PFSK-1 (cell line): ENCODE results near the gene LONP1.

ENCODE experiments used
- FOXP2 ChIP-seq: optimal IDR thresholded peaks from 2 replicates; pipeline ENCODE3; 2011; ENCODE audit warnings: borderline replicate concordance, control low read depth, inconsistent platforms; ENCODE audit not compliant: insufficient read depth; ENCODE audit errors: extremely low read length, extremely low read depth
- POLR2AphosphoS5 ChIP-seq: IDR thresholded peaks from 2 replicates; pipeline ENCODE4 v1.6.1; 2012; ENCODE audit warnings: low read depth, mild to moderate bottlenecking, control low read depth, low read length, moderate library complexity
- SIN3A ChIP-seq: IDR thresholded peaks from 2 replicates; pipeline ENCODE4 v1.6.1; 2012; ENCODE audit warnings: mild to moderate bottlenecking, low read length, moderate library complexity, borderline replicate concordance; ENCODE audit not compliant: insufficient read depth
- TAF1 ChIP-seq: IDR thresholded peaks from 2 replicates; pipeline ENCODE4 v1.6.1; 2012; ENCODE audit warnings: low read length, control low read depth, borderline replicate concordance; ENCODE audit not compliant: insufficient read depth
- TF ChIP-seq, protein P1 (sequence below), 2 experiments: IDR thresholded peaks; 2 replicates each; pipeline versions ENCODE4 v1.6.1 to v1.8.0; 2011 to 2012; ENCODE audit warnings: low read depth in 2 of 2, low read length in 2 of 2, control low read depth in 1 of 2, inconsistent platforms in 1 of 2, mild to moderate bottlenecking in 1 of 2, moderate library complexity in 1 of 2; ENCODE audit not compliant: insufficient read depth in 1 of 2

The LONP1 gene

DNA sequence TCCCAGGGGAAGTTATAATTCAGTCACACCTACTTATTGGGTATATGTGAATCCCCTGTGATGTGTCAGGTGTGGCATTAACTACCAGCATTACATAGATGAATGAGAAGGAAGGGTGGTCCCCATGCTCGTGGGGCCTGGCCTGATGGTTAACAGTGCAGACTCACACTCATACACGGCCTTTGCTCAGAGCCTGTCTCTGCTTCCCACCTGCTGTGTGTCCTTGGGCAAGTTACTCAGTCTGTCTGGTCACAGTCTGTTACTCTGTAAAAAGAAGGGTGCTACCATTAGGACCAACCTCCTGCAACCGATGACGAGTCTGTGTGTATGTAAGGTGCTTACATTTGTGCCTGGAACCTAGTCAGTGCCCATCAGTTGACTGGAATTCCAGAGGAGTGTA, 73.2 kb downstream of the LONP1 start:
- TF ChIP-seq SIN3A, result no peak
- TF ChIP-seq, protein P1, sequence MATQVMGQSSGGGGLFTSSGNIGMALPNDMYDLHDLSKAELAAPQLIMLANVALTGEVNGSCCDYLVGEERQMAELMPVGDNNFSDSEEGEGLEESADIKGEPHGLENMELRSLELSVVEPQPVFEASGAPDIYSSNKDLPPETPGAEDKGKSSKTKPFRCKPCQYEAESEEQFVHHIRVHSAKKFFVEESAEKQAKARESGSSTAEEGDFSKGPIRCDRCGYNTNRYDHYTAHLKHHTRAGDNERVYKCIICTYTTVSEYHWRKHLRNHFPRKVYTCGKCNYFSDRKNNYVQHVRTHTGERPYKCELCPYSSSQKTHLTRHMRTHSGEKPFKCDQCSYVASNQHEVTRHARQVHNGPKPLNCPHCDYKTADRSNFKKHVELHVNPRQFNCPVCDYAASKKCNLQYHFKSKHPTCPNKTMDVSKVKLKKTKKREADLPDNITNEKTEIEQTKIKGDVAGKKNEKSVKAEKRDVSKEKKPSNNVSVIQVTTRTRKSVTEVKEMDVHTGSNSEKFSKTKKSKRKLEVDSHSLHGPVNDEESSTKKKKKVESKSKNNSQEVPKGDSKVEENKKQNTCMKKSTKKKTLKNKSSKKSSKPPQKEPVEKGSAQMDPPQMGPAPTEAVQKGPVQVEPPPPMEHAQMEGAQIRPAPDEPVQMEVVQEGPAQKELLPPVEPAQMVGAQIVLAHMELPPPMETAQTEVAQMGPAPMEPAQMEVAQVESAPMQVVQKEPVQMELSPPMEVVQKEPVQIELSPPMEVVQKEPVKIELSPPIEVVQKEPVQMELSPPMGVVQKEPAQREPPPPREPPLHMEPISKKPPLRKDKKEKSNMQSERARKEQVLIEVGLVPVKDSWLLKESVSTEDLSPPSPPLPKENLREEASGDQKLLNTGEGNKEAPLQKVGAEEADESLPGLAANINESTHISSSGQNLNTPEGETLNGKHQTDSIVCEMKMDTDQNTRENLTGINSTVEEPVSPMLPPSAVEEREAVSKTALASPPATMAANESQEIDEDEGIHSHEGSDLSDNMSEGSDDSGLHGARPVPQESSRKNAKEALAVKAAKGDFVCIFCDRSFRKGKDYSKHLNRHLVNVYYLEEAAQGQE (IDR thresholded peaks at IDR 0.05; ENCODE audit: insufficient read depth in 1 of 2, low read depth in 2 of 2, low read length in 2 of 2), result no peak
- no peak for TF ChIP-seq FOXP2

DNA sequence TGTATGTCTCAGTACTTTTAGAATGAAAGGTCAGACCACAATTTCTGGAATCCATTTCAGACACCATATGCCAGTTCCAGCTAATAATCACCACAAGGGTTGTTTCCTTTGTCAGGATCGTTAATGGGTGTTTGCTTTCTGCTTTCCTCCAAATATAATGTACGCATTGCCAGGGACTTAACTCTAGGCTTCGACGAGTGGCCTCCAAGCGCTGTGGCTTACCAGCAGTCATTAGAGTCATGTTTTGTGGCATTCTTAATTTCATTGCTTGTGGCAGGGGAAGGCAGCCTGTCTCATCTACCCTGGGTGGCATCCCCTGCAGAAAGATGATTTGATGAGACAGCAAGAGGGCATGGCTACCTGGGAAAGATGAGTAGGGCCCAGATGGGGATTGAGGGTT, 74.5 kb downstream of the LONP1 start:
- TF ChIP-seq FOXP2 (no peak), TAF1 (no peak), SIN3A (no peak), POLR2AphosphoS5 (no peak)
- TF ChIP-seq, protein P1 (IDR thresholded peaks at IDR 0.05; ENCODE audit: insufficient read depth in 1 of 2, low read depth in 2 of 2, low read length in 2 of 2), result no peak

DNA sequence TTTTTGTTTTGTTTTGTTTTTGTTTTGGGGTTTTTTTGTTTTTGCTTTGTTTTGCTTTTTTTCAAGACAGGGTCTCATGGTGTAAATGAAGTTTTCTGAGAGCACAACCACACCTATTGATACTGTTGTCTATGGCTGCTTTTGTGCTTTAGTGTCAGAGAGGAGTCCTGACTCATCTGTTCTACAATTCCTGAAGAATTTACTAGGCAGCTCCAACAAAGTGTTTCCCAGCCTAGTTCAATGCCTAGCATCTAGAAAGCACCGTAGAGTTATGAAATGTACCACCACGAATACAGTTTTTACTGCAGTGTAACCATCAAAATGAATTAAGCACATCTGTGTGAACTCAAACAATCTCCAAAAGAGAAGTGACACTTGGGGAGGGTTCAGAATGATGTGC, 75.9 kb downstream of the LONP1 start:
- no peak for TF ChIP-seq FOXP2
- TF ChIP-seq, protein P1 (IDR thresholded peaks at IDR 0.05; ENCODE audit: insufficient read depth in 1 of 2, low read depth in 2 of 2, low read length in 2 of 2), result no peak
- no peak for TF ChIP-seq TAF1
- no peak for TF ChIP-seq POLR2AphosphoS5
- TF ChIP-seq SIN3A, result no peak

DNA sequence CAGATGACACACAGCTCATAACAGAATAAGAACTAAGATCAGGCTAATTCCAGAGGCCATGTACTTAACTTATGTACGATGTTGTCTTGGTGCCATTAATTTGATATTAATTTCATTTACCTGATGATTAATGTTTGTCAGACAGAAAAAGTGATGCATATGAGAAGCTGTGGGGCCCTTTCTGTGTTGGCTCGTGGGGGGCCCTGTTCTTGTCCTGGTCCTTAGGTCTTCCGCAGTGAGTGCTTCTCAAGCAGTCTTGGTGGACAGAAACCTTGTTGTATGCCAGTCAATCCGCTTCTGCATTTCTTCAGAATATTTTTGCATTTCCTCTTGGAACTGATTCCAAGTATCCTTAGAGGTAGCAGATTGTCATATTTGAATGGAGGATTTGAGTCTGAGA, 76.9 kb downstream of the LONP1 start:
- no peak for TF ChIP-seq FOXP2
- TF ChIP-seq SIN3A, result no peak
- TF ChIP-seq TAF1, result no peak
- no peak for TF ChIP-seq POLR2AphosphoS5
- TF ChIP-seq, protein P1 (IDR thresholded peaks at IDR 0.05; ENCODE audit: insufficient read depth in 1 of 2, low read depth in 2 of 2, low read length in 2 of 2), result no peak

DNA sequence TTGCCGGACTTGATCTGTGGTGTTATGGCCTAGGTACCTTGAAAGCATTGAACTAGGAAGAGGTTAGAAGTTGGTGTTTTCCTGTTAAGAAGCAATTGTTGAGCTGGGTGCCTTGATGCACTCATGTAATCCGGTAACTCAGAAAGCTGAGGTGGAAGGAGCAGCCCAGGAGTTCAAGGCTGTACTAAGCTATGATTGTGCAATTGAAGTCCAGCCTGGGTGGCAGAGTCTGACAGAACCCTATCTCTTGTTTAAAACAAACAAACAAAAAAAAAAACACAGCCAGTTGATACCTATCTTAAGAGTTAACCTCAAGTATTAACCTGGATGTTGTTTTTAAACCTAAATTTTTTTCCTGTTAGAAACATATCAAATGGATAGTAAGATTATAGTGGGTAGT, 77.7 kb downstream of the LONP1 start:
- TF ChIP-seq SIN3A, result no peak
- TF ChIP-seq FOXP2, result no peak
- TF ChIP-seq TAF1, result no peak
- TF ChIP-seq POLR2AphosphoS5, result no peak
- TF ChIP-seq, protein P1 (IDR thresholded peaks at IDR 0.05; ENCODE audit: insufficient read depth in 1 of 2, low read depth in 2 of 2, low read length in 2 of 2), result no peak
